DND-41 (cell line): ENCODE data around the gene TSHR.

Experiments
- EZH2 ChIP-seq: IDR thresholded peaks from 3 replicates; pipeline ENCODE4 v1.6.1; 2012; ENCODE audit warnings: borderline replicate concordance, low read depth, mild to moderate bottlenecking, moderate library complexity, low read length, inconsistent platforms; ENCODE audit not compliant: severe bottlenecking
- TF ChIP-seq, protein P1 (sequence below): IDR thresholded peaks from 2 replicates; pipeline ENCODE4 v1.5.1; 2012; ENCODE audit warnings: borderline replicate concordance, low read length, moderate library complexity, mild to moderate bottlenecking; ENCODE audit not compliant: poor library complexity, severe bottlenecking; ENCODE audit errors: extremely low read depth

DNA sequence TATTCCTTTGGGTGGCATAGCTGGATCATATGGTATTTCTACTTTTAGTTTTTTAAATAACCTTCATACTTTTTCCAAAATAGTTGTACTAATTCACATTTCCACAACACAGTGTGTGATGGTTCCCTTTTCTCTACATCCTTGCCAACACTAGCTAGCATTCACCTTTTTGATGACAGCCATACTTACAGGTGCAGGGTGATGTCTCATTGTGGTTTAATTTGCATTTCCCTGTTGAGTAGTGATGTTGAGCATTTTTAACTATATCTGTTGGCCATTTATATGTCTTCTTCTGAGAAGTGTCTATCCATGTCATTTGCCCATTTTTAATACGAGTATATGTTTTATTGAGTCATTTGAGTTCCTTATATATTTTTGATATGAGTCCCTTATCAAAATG is 96.1 kb downstream of the TSHR start:
- TF ChIP-seq, protein P1, sequence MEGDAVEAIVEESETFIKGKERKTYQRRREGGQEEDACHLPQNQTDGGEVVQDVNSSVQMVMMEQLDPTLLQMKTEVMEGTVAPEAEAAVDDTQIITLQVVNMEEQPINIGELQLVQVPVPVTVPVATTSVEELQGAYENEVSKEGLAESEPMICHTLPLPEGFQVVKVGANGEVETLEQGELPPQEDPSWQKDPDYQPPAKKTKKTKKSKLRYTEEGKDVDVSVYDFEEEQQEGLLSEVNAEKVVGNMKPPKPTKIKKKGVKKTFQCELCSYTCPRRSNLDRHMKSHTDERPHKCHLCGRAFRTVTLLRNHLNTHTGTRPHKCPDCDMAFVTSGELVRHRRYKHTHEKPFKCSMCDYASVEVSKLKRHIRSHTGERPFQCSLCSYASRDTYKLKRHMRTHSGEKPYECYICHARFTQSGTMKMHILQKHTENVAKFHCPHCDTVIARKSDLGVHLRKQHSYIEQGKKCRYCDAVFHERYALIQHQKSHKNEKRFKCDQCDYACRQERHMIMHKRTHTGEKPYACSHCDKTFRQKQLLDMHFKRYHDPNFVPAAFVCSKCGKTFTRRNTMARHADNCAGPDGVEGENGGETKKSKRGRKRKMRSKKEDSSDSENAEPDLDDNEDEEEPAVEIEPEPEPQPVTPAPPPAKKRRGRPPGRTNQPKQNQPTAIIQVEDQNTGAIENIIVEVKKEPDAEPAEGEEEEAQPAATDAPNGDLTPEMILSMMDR: no peak
- TF ChIP-seq EZH2: no peak
